Stomach (tissue), 4 donors: ENCODE results near the gene DGKK.

ENCODE experiments used
- CTCF ChIP-seq, 7 experiments: fragments of 450-650 bp in 4 of 7; fragments of 200-600 bp in 3 of 7; sonication (generic) in 3 of 7; IDR thresholded peaks; one replicate each; pipeline ENCODE4 v1.5.1; 2016 to 2019; ENCODE audit warnings: antibody characterized with exemption in 7 of 7, control low read depth in 2 of 7, mild to moderate bottlenecking in 1 of 7
- POLR2AphosphoS5 ChIP-seq, 3 donors: sonication (generic); formaldehyde crosslinking; IDR thresholded peaks; one replicate each; pipeline ENCODE4 v1.6.1; 2016; ENCODE audit warnings: antibody characterized with exemption in 3 of 3

DNA sequence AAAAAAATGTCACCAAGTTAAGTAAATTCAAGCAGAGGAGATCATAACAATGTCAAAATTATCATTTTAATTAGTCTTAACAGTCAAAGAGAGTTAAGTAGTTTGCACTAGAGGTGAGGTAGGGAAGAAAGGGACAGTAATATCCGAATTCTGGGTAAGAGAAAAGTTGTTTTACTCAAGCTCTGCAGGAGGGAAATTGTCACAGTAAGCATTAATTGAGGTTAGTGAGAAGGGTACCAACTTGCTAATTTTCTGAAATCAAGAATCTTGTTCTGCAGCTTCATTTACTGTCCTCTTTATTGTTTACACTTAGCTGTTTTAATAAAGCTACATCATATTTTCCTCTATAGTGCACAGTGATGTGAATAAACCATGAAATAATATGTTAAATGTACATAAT is 11.0 kb downstream of the DGKK start:
- TF ChIP-seq POLR2AphosphoS5 (IDR thresholded peaks at IDR 0.05) = no peak
- no peak for TF ChIP-seq CTCF (IDR thresholded peaks at IDR 0.05)
